Peyer's patch (tissue), 4 donors: ENCODE measurements around the gene ACO1.

Experiments used
- POLR2A ChIP-seq, 2 donors: fragments of 450-650 bp; IDR thresholded peaks; one replicate each; pipeline ENCODE4 v1.5.1; 2017; ENCODE audit warnings: antibody characterized with exemption in 2 of 2, mild to moderate bottlenecking in 2 of 2, moderate library complexity in 2 of 2
- TF ChIP-seq, protein P1 (sequence below), 6 experiments: fragments of 450-650 bp in 4 of 6; fragments of 200-600 bp in 2 of 6; sonication (generic) in 1 of 6; IDR thresholded peaks; one replicate each; pipeline ENCODE4 v1.5.1; 2017 to 2019; ENCODE audit warnings: antibody characterized with exemption in 6 of 6, mild to moderate bottlenecking in 3 of 6, moderate library complexity in 1 of 6

DNA sequence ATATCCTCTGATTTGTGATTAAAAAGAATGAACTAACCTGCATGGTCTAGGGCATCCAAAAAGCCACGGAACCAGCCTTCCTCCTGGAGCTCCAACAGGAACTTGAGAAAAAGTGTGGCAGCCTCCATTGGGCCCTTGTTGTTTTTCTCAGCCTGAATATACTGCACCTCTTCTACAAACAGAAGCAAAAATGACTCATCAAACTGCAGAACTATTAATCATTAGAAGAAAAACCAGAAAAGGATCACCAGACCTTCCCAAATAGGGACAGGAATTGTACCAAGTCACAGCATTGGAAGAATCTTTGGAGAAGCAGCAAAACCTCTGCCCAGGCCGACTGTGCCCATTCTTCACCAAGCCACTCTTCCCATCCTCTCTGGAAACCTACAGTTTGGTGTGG is 116.3 kb downstream of the ACO1 start:
- TF ChIP-seq, protein P1, sequence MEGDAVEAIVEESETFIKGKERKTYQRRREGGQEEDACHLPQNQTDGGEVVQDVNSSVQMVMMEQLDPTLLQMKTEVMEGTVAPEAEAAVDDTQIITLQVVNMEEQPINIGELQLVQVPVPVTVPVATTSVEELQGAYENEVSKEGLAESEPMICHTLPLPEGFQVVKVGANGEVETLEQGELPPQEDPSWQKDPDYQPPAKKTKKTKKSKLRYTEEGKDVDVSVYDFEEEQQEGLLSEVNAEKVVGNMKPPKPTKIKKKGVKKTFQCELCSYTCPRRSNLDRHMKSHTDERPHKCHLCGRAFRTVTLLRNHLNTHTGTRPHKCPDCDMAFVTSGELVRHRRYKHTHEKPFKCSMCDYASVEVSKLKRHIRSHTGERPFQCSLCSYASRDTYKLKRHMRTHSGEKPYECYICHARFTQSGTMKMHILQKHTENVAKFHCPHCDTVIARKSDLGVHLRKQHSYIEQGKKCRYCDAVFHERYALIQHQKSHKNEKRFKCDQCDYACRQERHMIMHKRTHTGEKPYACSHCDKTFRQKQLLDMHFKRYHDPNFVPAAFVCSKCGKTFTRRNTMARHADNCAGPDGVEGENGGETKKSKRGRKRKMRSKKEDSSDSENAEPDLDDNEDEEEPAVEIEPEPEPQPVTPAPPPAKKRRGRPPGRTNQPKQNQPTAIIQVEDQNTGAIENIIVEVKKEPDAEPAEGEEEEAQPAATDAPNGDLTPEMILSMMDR (IDR thresholded peaks at IDR 0.05) = no peak
- no peak for TF ChIP-seq POLR2A (IDR thresholded peaks at IDR 0.05)
